Frontal cortex (tissue), 4 donors: ENCODE data around the gene RFX3. TPM values are rescaled to one million over a fixed set of nuclear protein-coding genes. Genes with fewer than 3 reads are reported as not detected.

Experiments used
- DNase-seq, 2 donors: peaks; one replicate each; pipeline ENCODE4 v3.0.0; 2012; ENCODE audit warnings: low spot score in 2 of 2
- FAIRE-seq: peaks from 2 replicates; lab custom pipeline; 2012; peaks lifted over from hg19 to GRCh38; lab: Jason Lieb, UNC
- total RNA-seq: library from RNA; depleted of rRNA; stranded (reverse); fragments of >200 nt; gene quantifications from one replicate; pipeline ENCODE4 v1.2.3, GENCODE V29; 2014
- donor health status: control.
- donor health status: control.
- donor health status: control.

RFX3 gene
- total RNA-seq, 1 donor from 2014 or later = 72.2 TPM

DNA sequence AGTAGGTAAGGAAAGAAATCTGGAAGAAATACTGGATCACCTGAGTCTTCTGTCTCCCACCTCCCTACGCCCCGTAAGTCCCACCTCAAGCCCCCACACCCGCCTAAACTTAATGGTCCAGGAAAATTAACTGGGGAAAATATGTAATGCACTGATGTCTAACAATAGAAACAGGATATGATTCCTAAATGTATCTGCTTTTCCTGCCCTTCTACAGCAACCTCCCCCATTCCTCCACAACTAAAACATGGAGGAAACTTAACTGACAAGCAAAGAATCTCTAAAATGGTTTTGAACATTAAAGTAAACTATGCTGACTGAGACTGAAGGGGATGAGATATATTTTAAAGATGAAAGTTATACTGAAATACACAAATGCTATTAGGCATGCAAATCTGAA lies 10.4 kb downstream of the RFX3 start:
- DNase-seq = no peak
- no peak for FAIRE-seq

DNA sequence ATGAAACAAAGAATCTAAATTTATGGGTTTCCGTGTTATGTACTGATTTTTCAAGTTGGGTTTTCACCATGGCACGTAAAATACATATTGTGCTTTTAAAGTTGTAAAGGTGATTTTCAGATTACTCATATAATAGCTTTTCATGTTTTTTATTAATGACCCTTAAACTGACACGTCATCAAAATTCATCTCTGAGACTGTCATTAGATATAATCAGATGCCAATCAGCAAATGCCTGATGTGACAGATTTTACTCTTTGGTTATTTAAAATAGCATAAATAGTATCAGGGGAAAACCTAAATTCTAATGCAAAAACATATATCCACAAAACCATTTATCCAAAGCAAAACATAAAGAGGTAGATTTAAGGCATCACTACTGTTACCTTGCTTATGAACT lies 11.0 kb downstream of the RFX3 start:
- DNase-seq (no peak), FAIRE-seq (no peak)

DNA sequence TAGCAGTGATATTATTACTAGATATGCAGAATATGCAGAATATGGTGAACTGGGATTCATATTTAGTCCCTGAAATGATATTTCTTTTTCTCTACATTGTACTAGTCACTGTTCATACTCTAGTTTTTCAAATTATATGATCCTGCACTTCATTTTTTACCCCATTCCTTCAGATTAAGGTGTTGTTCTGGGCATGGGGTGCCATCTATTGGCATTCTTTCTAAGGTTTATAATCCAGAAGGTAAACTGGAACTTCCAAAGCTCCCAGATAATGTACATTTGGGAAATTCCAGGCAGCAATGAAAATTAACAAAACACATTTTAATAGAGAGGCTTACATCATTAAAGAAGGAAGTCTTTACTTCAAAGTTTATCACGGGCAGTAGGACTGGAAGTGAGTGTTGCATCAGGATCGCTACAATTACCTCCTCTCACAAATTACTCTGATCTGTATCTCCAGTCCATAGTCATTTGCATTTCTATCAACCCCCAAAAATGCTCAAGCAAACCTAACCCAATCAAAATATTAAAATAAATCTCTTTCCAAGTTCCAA lies 12.5 kb downstream of the RFX3 start:
- DNase-seq (no peak), FAIRE-seq (no peak)

DNA sequence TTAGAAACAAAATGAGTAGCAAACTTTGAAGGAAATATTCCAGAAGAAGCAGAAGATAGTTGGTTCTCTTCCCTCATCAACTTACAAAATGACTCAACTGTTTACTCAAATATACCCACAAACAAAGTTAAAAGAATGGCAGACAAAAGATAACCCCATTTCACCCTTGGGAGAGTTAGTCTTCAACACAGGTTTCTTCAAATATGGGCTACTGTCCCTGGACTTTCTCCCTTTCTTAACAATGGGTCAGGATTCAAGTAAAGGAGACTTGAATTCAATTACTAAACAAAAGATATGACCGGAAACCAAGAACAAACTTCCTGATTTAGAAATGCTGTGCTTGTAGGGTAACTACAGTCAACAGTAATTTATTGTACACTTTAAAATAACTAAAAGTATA lies 14.2 kb downstream of the RFX3 start:
- DNase-seq (no peak), FAIRE-seq (no peak)

DNA sequence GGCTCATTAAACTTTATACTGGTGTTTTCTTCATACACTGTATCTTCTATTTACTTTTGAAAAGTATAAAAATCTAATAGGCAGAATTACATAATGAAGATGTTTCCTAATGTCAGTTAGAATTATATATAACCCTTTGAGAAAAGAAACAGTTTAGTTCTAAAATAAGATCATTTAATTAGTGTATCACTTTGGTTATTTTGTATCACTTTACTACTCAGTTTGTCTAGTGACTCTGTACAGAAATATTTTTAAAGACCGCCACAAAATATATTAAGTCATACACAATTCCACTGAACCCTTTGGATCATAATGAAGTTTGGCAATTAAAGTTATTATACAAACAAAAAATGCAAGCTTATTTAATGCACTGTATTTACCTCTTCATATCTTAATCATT lies 15.0 kb downstream of the RFX3 start:
- FAIRE-seq = no peak

GRCh38 chr9:3509926-3510325 lies 15.9 kb downstream of the RFX3 start:
- DNase-seq (no peak), FAIRE-seq (no peak)

More for the DNA sequence above, 15.0 kb downstream of the RFX3 start:
- no peak for DNase-seq

DNA sequence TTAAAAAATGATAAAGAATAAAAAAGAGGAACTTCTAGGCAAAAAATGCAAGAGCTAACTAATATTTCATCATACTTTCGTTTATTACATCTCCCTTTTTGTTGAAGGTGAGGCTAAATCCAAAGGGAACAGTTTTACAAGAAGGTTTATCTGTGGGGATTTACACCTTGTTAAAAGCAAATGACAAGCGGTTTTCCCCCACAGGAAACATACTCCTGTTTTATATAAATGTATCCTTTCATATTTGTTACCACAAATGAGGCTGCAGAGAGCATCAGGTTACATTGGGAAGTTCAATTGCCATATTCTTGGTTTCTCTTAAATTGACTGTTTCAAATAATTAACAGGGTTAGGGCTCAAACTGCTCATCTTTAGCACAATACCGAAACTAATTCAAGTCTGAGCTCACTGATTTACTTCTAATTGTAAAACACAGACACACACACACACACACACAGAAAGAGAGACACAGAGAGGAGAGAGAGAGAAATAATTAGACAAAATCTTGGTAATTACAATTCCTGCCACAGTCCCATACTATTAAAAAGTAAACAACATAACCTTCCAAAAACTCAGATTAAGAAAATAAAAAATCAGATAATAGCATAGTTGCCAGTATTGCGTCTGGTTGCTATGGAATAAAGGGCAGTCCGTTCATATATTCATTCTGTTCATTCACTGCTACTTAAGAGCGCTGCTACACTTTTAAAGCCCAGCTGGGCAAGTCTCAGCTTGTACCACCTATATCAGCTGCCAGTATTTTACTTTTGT lies 17.1 kb downstream of the RFX3 start:
- DNase-seq = no peak
- FAIRE-seq = no peak

- no peak for FAIRE-seq
- no peak for DNase-seq
Measured at GRCh38 chr9:3508078-3508431, 17.7 kb downstream of the RFX3 start.

DNA sequence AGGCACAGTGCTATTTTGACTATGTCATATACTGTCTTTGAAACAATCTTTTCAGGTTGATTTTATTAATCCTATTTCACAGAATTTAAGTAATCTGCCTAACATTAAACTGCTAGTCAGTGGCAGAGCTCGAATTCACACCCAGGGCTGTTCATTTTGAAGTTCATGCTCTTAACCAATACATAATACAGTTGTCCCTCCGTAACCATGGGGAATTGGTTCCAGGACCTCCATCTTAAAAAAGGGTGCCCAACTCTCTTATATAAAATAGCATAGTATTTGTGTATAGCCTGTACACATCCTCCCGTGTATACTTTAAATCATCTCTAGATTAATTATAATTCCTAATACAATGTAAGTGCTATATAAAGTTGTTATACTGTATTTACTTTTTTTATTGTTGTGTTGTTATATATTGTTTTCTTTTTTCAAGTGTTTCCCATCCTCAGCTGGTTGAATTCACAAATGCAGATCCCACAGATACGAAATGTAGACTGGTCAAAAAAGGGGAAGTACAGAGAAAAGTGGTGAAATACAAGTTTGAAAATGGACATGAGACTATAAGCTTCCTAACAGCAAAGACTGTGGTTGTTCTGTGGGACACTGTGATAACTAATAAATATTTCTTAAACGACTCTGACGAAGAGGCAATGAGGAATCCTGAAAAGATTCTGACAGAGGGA lies 18.3 kb downstream of the RFX3 start:
- no peak for DNase-seq
- FAIRE-seq = no peak

GRCh38 chr9:3506164-3506563 lies 19.6 kb downstream of the RFX3 start:
- FAIRE-seq (no peak), DNase-seq (no peak)

GRCh38 chr9:3502560-3503398 lies 23.0 kb downstream of the RFX3 start:
- FAIRE-seq (no peak), DNase-seq (no peak)

DNA sequence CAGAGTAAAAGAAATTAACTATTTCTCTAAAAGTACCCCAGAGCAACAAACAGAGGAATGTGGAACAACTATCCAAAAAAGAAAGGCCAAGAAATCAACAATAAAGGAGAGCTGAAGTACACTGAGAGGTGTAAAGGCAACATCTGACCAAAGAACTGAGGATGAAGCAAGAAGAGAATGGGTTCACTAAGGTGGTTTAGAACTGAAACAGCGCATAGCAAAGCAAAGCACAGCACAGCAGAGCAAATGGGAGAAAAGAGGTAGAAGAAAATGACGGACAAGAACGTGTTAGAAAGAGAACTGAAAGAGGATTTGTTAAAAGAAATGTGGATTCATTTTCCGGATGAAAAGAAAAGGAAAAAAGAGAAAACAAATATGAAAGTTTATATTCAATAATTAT lies 25.8 kb downstream of the RFX3 start:
- DNase-seq (no peak), FAIRE-seq (no peak)

- no peak for DNase-seq
- FAIRE-seq = no peak
Measured at GRCh38 chr9:3498691-3499090, 27.1 kb downstream of the RFX3 start.

DNA sequence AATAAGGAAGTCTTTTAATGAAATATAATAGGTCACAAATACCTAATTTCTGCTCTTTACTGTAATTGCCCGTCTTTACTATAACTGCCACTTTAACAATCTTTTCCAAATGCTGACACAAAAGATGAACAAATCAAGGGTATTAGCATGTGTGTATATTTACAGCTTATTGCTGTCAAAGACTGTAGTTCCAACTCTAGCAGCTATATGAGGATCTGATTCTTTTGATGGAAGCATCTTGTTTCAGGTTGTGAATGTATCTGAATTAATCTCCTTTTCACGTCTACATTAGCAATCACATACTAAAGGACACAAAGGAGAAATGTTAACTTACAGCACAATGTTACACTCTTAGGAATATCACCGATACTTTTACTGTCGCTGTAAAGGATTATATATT lies 27.9 kb downstream of the RFX3 start:
- no peak for DNase-seq
- FAIRE-seq = no peak

DNA sequence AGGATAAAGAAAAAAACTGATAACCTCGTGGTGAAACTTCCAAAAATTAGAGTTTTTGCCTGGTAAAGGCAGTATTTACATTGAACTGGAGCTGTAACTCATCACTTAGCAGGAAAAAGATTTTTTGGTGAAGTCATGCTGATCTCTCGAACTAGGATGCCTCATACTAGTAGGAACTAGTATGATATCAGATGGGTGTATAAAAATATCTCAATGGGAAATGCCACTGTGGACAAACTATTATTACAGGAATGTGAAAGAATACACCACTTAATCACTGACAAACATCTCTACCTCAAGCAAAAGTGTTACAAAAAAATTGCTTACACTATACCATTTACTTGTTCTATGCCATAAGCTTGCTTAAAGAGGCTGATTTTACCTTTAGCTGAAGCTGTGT lies 28.4 kb downstream of the RFX3 start:
- FAIRE-seq (no peak), DNase-seq (no peak)

DNA sequence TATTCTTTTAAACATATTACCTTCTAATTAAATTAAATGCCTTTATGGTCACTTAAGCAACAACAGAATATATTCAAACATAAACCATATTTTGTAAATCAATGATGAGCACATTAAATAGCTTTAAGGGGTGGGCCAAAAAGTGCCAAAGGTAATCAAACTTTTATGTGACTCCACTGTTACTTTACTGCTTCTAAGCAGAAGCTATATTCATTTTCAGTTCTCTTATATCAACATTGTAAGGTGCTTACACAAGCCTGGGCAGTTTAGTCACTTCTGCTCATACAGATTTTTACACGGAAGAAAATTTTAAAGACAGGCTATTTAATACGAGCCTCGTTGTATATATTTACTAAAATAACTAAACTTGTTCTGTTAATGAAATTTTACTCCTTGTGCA lies 29.9 kb downstream of the RFX3 start:
- FAIRE-seq = no peak

GRCh38 chr9:3492214-3492613 lies 33.6 kb downstream of the RFX3 start:
- no peak for DNase-seq
- no peak for FAIRE-seq

More for the DNA sequence above, 29.9 kb downstream of the RFX3 start:
- DNase-seq = no peak

DNA sequence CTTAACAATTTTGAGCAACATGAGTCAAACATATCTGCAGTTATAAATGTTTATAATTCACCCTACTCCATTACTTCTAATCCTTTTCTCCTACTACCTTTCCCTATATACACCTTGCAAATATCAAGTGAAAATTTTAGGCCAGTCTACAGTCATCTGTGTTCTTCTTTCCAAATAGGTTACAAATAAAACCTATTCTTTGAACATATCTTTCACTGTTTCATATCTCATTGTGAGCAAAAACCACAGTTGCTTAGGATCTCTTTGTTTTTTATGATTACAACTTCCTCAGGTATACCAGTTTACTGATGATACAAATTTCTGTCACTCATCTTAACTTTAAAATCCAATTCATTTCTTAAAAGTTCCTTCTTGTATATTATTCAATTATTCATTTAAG lies 34.4 kb downstream of the RFX3 start:
- DNase-seq (no peak), FAIRE-seq (no peak)

DNA sequence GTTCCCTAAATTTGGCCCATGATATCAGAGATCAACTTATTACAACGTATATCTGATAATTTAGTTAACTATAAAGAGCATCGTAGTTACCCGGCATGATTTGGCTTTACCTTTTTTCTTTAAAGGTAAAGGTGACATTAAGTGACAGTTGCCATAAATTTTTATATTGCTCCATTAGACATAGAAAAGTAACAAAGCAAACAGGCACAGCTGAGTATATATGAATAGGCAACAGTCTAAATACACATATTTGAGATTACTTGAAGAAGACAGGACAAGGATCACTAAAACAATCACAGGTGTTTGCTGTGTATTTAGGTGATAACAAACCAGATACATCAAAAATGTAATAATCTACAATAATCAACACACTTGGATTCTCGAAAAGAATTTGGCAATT lies 34.8 kb downstream of the RFX3 start:
- FAIRE-seq = no peak
- no peak for DNase-seq

DNA sequence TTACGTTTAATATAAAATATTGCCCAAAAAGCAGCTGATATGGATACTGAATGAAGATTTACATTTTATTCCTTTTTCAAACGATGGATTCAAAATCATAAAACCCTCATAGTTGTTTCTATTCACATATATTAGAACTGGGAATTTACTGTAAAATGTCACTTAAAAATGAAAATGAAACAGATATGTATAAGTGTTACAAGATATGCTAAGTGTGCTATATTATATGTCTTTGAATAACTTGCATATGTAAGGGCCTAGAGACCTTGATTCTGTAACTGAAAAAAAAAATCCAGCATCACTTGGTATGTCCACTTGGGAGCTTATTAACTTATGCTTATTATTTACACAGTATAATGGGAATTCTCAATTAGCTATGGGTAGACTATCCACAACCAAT lies 43.2 kb downstream of the RFX3 start:
- DNase-seq (no peak), FAIRE-seq (no peak)

GRCh38 chr9:3480353-3480655 lies 45.5 kb downstream of the RFX3 start:
- no peak for FAIRE-seq
- DNase-seq = no peak
